Transverse colon (tissue), 3 donors: ENCODE results near the gene ERC2.

ENCODE experiments used
- CTCF ChIP-seq, 5 experiments: fragments of 200-600 bp in 3 of 5; fragments of 450-650 bp in 2 of 5; sonication (generic) in 3 of 5; IDR thresholded peaks; 1 replicate in 2 of 5; 2 replicates in 3 of 5; pipeline ENCODE4 v1.5.1; 2016 to 2017; ENCODE audit warnings: antibody characterized with exemption in 5 of 5, inconsistent platforms in 3 of 5, mild to moderate bottlenecking in 2 of 5, moderate library complexity in 1 of 5
- POLR2A ChIP-seq: fragments of 450-650 bp; IDR thresholded peaks from one replicate; pipeline ENCODE4 v1.6.1; 2016; ENCODE audit warnings: antibody characterized with exemption, mild to moderate bottlenecking, moderate library complexity

DNA sequence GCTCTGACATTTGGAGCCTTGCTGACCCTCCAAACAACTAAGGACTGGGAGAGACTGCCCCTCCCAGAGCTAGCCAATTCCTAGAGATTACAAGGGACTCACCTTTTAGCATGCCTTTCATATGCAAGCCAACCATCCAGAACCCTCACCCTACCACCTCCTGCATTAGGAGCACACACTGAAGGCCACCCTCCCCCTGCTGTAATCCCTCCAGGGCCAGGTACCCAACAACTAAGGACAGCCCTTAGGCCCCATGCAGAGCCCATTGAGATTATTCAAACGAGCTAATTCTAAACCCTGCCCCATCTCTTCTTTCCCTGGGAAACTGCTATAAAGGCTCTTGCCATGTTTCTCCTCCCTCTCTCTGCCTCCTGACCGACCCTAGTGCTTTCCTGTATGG lies 352.6 kb downstream of the ERC2 start:
- TF ChIP-seq CTCF (IDR thresholded peaks at IDR 0.05) (no peak), POLR2A (no peak)
